NCI-H345 (cell line): ENCODE measurements around the gene APOA1.

ENCODE experiments used
- DNase-seq: peaks from one replicate; lab custom pipeline; 2025; lab: John Stamatoyannopoulos, UW

The APOA1 gene

DNA sequence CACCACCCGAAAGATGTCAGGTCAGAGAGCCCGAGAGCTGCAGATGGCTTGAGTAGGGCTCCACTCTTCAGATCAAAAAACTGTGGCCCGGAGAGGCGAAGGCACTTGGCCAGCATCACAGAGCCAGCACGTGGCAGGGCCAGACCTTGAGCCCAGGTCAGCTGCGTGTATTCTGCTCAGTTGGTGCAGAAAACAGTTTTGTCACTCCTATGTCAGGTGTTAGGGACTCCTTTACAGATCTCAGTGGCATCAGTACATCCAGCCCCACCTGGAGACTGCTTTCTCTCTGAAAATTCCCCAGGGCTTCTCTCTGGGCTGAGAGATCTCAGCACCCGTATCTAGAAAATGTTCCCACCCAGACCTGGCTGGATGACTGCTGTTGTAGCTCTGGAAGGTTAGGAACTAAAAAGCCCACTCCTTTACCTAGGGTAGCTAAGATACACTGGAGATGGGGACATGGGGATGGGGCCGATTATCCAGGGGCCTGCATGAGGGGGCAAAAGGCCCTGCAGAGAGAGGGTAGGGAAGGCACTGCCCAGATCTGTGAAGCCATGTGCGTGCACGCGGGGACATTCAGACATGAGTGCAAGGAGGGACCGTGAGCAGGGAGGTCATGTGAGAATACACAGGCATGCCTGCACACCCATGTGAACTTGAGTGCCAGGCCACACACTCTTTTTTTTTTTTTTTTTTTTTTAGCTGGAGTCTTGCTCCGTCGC, 3.4 kb downstream of the APOA1 start:
- DNase-seq: no peak

DNA sequence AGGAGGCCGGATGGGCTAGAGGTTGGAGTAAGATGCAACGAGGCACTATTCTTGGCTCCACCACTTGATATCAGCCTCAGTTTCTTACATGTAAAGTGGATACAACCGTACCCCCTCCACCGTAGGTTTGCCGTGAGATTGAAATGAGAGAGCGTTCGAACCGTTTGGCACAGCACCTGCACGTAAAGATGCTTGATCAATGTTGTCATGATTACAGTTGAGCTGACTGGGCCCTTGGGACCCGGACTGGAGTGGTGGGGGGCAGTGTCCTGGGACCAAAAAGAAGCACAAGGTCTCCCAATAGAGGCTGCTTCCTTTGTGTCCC, 4.0 kb downstream of the APOA1 start:
- no peak for DNase-seq

DNA sequence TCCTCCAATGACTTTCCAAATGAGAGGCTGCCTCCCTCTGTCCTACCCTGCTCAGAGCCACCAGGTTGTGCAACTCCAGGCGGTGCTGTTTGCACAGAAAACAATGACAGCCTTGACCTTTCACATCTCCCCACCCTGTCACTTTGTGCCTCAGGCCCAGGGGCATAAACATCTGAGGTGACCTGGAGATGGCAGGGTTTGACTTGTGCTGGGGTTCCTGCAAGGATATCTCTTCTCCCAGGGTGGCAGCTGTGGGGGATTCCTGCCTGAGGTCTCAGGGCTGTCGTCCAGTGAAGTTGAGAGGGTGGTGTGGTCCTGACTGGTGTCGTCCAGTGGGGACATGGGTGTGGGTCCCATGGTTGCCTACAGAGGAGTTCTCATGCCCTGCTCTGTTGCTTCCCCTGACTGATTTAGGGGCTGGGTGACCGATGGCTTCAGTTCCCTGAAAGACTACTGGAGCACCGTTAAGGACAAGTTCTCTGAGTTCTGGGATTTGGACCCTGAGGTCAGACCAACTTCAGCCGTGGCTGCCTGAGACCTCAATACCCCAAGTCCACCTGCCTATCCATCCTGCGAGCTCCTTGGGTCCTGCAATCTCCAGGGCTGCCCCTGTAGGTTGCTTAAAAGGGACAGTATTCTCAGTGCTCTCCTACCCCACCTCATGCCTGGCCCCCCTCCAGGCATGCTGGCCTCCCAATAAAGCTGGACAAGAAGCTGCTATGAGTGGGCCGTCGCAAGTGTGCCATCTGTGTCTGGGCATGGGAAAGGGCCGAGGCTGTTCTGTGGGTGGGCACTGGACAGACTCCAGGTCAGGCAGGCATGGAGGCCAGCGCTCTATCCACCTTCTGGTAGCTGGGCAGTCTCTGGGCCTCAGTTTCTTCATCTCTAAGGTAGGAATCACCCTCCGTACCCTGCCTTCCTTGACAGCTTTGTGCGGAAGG, 4.8 kb downstream of the APOA1 start:
- no peak for DNase-seq

DNA sequence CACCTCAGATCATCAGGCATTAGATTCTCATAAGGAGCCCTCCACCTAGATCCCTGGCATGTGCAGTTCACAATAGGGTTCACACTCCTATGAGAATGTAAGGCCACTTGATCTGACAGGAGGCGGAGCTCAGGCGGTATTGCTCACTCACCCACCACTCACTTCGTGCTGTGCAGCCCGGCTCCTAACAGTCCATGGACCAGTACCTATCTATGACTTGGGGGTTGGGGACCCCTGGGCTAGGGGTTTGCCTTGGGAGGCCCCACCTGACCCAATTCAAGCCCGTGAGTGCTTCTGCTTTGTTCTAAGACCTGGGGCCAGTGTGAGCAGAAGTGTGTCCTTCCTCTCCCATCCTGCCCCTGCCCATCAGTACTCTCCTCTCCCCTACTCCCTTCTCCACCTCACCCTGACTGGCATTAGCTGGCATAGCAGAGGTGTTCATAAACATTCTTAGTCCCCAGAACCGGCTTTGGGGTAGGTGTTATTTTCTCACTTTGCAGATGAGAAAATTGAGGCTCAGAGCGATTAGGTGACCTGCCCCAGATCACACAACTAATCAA, 5.6 kb downstream of the APOA1 start:
- DNase-seq: no peak

DNA sequence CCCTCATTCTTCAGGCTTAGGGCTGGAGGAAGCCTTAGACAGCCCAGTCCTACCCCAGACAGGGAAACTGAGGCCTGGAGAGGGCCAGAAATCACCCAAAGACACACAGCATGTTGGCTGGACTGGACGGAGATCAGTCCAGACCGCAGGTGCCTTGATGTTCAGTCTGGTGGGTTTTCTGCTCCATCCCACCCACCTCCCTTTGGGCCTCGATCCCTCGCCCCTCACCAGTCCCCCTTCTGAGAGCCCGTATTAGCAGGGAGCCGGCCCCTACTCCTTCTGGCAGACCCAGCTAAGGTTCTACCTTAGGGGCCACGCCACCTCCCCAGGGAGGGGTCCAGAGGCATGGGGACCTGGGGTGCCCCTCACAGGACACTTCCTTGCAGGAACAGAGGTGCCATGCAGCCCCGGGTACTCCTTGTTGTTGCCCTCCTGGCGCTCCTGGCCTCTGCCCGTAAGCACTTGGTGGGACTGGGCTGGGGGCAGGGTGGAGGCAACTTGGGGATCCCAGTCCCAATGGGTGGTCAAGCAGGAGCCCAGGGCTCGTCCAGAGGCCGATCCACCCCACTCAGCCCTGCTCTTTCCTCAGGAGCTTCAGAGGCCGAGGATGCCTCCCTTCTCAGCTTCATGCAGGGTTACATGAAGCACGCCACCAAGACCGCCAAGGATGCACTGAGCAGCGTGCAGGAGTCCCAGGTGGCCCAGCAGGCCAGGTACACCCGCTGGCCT, 7.1 kb downstream of the APOA1 start:
- no peak for DNase-seq

DNA sequence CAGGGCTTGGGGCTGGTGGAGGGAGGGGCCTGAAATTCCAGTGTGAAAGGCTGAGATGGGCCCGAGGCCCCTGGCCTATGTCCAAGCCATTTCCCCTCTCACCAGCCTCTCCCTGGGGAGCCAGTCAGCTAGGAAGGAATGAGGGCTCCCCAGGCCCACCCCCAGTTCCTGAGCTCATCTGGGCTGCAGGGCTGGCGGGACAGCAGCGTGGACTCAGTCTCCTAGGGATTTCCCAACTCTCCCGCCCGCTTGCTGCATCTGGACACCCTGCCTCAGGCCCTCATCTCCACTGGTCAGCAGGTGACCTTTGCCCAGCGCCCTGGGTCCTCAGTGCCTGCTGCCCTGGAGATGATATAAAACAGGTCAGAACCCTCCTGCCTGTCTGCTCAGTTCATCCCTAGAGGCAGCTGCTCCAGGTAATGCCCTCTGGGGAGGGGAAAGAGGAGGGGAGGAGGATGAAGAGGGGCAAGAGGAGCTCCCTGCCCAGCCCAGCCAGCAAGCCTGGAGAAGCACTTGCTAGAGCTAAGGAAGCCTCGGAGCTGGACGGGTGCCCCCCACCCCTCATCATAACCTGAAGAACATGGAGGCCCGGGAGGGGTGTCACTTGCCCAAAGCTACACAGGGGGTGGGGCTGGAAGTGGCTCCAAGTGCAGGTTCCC, 7.8 kb downstream of the APOA1 start, which contains the start of gene APOC3:
APOC3 (plus strand) TSS at position 383 of the 659 bp plus-strand sequence. CDS start 676 bp downstream, outside the sequence.
- no peak for DNase-seq

DNA sequence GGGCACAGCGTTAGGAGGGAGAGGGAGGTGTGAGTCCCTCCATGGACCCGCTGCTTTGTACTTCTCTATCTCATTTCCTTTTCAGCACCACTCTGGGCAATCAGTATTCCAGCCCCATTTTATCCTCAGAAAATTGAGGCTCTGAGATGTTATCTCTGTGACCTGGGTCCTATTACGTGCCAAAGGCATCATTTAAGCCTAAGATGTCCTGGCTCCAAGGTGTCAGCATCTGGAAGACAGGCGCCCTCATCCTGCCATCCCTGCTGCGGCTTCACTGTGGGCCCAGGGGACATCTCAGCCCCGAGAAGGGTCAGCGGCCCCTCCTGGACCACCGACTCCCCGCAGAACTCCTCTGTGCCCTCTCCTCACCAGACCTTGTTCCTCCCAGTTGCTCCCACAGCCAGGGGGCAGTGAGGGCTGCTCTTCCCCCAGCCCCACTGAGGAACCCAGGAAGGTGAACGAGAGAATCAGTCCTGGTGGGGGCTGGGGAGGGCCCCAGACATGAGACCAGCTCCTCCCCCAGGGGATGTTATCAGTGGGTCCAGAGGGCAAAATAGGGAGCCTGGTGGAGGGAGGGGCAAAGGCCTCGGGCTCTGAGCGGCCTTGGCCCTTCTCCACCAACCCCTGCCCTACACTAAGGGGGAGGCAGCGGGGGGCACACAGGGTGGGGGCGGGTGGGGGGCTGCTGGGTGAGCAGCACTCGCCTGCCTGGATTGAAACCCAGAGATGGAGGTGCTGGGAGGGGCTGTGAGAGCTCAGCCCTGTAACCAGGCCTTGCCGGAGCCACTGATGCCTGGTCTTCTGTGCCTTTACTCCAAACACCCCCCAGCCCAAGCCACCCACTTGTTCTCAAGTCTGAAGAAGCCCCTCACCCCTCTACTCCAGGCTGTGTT, 8.5 kb downstream of the APOA1 start:
- DNase-seq: no peak

DNA sequence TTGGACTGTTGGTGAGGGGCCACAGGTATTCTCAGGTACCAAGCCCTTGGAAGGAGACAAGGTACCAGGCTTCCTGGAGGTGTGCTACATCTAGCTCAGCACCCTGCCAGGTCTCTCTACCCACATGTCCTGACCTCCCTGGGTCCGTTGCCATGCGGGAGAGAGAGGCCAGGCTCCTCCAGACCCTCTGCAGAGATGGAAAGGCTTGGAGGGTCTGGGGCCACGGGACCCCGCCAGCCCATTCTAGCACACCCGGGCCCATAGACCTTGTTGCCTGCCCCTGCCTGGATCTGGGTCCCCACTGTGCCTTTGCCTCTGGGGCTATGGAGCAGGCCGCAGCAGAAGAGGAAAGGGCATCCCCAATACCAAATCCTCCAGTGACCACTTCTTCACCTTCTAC, 10.0 kb downstream of the APOA1 start:
- DNase-seq: no peak

DNA sequence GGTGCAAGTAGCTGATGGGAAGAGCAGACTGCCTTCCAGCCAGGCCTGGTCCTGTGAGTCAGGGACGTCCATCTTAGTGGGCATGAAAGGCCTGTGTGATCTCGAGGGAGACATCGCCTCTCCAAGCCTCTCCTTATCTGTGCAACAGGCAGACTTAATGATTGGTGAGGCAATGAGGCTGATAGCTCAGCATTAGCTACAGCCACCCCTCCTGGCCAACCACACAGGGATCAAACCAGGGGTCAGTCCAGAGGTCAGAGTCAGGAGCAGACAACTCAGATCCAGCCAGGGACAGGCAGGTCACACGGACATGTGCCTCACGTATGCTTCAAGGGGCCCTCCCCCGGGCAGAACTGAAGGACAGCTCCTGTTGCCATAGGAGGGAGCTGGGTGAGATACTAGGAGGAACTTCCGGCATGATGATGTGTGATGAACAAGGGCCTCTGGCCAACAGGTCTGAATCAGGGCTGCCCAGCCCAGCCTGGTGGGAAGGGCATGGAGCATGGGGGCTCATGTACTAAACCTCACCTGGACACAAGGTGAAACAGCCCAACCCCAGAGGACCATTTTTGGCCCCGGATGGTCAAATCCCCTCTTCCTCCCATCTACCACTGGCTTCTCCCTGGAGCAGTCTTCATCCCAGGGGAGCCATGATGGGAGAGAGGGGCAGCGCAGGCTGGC, 10.5 kb downstream of the APOA1 start:
- DNase-seq: no peak

DNA sequence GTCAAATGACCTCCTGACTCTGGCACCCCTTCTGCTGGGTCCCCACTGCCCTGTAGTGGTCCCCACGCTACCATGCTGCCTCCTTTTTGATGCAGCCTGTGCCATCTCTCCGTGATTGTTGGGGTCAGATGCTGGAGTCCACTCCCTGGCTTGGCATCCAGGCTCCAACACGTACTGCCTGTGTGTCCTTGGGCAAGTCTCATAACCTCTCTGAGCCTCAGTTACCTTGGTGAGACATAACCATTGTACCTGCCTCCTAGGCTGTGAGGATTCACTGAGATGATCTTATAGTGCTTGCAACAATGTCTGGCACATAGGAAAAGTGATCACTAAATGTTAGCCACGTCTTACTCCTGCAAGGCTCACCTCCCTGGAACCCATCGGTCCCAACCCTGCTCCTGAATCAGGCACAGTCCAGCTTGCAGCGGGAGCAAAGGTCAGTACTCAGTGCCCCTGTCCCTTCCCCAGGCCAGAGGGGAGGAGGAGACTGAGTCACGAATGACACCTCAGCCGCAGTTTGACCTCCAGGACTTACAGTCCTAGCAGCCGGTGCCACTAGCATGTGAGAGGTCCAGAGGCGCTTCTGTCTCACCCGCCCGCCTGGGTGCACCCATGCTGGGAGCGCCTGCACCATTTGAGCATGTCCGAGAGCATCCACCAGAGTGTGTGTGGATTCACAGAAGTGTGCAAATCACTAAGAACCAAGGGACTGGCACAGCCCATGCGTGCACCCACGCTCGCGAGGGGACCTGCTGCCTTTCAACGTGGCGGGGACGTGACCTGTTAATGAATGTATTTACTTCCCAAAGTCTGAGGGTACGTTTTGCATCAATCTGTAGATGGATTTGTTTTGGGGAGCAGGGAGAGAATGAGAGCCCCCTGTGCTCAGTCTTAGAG, 11.3 kb downstream of the APOA1 start:
- DNase-seq: no peak

DNA sequence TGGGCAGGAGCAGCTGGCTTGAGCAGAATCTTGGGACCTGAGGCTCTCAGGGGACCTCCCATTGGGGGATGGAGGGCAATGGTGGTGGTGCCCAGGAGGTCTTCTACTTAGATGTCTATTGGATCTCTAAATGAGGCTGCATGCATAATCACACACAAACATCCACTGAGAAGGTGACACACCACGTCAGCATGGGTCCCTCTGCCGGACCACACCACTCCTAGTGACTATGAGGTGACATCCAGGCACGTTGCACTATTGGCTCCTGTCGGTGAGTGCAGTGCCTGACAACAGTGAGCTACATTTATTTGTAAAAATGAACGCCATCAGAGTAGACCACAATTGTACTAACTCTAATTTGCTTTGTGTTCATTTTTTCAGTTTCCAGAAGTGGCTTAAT, 12.0 kb downstream of the APOA1 start:
- DNase-seq: no peak

DNA sequence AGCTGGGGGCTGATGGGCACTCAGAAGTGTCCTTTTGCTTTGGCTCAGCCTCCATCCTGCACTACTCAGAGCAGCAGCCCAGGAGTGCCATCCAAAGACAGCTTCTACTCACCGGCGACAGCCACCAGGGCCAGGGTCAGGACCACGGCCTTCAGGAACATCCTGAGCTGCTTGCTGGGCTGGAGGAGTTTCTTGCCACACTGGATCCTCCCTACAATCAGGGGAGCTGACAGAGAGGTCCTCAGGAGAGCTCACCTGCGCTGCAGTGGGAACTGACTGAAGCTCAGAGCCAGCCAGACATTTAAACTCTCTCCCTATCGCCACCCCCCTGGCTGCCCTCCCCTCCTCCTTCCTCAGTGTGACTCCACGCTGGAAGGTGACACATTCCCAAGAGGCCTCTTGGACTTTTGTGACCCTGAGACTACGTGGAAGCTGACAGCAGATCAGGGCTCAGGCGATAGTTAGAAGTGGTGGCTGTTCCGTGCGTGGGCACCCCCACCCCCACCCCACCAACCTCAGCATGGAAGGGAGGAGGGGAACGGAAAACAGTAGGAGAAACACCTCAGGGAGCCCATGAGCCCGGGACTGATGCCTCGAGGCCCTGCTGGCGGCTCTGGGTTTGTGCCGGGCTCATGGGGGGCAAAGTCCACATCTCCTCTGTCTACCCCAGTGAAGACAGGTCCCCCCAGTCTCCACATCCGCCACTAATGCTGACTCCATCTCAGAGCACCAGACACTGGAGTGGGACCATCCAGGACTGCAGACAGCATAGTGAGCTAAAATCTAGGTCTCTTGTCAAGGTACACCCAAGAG, 14.2 kb downstream of the APOA1 start, which contains the start of gene APOA4:
APOA4 (minus strand) TSS at position 274 of the 813 bp plus-strand sequence; CDS start at position 161, 113 bp downstream.
- DNase-seq: no peak

DNA sequence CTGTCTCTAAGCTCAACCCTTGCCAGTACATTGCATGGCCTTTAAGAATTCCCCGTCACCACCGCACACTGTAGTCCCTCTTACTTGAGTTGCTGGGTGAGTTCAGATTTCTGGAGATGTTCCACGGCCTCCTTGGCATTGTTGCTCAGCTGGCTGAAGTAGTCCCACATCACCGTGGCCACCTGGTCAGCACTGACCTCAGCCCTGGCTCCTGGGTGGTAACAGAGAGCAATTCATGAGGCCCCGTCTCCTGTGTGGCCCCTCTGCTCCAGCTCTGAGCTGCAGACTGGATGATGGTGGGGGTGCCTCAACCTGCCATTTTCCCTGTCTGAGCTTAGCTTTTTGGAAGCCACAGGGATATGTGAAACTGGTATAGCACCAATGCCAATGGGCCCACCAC, 14.8 kb downstream of the APOA1 start:
- DNase-seq: no peak

DNA sequence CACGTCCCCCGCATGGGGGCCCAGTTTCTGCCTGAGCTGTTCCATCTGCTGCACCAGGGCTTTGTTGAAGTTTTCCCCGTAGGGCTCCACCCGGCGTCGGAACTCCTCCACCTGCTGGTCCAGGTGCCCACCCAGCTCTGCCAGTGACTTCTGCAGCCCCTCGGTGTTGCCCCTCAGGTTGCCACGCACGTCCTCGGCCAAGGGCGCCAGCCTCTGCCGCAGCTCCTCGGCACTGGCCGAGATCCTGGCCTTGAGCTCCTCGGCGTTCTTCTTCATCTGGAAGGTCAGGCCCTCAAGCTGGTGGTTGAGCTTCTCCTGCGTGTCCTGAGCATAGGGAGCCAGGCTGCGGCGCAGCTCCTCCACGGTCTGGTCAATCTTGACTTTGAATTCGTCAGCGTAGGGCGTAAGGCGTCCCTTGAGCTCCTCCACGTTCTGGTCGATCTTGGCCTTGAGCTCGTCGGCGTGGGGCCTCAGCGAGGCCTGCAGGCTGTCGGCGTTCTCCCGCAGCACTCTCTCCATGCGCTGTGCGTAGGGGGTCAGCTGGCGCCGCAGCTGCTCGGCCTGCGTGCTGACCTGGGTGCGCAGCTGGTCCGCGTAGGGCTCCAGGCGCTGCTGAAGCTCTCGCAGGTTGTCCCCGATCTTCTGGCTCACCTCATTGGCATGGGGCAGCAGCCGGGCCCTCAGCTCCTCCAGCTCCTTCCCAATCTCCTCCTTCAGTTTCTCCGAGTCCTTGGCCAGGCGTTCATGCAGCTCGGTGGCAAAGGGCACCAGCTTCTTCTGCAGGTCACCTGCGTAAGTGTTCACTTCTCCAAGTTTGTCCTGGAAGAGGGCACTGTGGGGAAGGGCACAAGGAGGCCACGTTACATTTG, 16.1 kb downstream of the APOA1 start:
- no peak for DNase-seq

DNA sequence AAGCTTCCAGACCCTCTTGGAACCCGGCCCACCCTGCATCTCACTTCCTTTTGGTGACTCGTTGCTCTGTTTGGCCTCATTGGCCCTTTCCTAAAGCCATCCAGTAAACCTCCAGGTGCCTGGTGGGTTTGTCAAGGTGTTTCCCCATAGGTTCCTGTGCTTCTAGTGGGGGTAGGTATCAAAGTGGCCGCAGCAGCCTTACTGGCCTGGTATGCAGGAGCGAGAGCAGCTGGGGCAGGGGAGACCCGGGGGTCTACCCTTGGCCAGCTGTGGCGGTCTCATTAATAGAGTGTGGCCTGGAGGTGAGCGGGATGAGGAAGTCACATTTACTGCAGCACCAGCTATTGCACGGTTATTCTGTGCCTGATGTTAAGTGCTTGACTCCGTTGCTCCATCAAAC, 18.4 kb downstream of the APOA1 start:
- no peak for DNase-seq

DNA sequence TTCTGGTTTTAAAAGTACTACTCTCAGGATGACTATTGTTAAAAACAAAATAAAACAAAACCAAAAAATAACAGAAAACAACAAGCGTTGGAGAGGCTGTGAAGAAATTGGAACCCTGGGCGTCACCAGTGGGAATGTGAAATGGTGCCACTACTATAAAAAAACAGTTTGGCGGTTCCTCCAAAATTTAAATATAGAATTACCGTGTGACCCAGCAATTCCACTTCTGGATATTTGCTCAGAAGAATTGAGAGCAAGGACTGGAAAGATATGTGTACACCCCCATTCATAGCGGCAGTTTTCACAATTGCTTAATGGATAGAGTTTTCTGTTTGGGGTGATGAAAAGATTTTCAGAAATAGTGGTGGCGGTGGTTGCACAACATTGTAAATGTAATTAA, 22.9 kb downstream of the APOA1 start:
- no peak for DNase-seq
